ENCODE results near the gene KIRREL2. TPM values are rescaled to one million over a fixed set of nuclear protein-coding genes. Genes with fewer than 3 reads are reported as not detected.
"Not testable (repeated sequence)": the region's sequence is repeated elsewhere in the genome, so short reads cannot be mapped to it uniquely, and the experiment has no call there.

Gene KIRREL2
- total RNA-seq, 1 donor from 2014 or later: not detected

DNA sequence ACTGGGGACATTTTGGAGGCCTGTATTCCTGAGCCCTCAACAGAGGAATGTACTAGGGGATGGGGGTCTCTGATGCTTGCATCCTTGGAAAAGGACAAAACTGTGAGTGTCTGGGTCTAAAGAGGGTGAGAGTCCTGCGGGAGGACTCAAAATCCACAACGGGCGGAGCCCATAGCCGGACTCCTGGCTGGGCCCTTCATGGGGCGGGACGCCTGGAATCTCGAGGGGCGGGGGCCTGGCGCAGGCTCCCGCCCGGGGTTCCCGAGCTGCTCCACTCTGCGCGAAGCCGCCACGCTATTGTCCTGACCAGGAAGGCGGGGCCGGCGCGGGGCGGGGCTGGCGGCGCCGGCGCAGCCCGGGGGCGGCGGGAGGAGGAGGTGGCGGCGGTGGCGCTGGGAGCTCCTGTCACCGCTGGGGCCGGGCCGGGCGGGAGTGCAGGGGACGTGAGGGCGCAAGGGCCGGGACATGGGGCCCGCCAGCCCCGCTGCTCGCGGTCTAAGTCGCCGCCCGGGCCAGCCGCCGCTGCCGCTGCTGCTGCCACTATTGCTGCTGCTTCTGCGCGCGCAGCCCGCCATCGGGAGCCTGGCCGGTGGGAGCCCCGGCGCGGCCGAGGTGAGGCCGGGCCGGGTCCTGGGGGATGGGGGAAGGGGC, 11.6 kb downstream of the KIRREL2 start, which contains the start of gene APLP1:
TSS of gene APLP1 (plus strand) at position 403 of the 651 bp plus-strand sequence. CDS start at position 466, 63 bp downstream.
- peaks cover 74% of the 10 kb centered on the region for H3K27me3 ChIP-seq (ENCODE audit: low read depth)
- peaks cover 24% of the 10 kb centered on the region for H3K4me1 ChIP-seq
- peak within 1 kb of the TSS; percentile 40 for H3K27ac ChIP-seq (replicated peaks)
- peak; percentile 74 for DNase-seq
- H3K4me3 ChIP-seq: peak within 1 kb of the TSS; percentile 75
- intact Hi-C loops (cut with micrococcal nuclease): no loop called here
- TF ChIP-seq, protein P1, sequence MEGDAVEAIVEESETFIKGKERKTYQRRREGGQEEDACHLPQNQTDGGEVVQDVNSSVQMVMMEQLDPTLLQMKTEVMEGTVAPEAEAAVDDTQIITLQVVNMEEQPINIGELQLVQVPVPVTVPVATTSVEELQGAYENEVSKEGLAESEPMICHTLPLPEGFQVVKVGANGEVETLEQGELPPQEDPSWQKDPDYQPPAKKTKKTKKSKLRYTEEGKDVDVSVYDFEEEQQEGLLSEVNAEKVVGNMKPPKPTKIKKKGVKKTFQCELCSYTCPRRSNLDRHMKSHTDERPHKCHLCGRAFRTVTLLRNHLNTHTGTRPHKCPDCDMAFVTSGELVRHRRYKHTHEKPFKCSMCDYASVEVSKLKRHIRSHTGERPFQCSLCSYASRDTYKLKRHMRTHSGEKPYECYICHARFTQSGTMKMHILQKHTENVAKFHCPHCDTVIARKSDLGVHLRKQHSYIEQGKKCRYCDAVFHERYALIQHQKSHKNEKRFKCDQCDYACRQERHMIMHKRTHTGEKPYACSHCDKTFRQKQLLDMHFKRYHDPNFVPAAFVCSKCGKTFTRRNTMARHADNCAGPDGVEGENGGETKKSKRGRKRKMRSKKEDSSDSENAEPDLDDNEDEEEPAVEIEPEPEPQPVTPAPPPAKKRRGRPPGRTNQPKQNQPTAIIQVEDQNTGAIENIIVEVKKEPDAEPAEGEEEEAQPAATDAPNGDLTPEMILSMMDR (IDR thresholded peaks at IDR 0.05; ENCODE audit: borderline replicate concordance): no peak
- H3K9me3 ChIP-seq (replicated peaks): no peaks in the 10 kb centered on the region
- H3K36me3 ChIP-seq: no peaks in the 10 kb centered on the region

- TF ChIP-seq, protein P1 (IDR thresholded peaks at IDR 0.05; ENCODE audit: borderline replicate concordance): no peak
- no peaks in the 10 kb centered on the region for H3K36me3 ChIP-seq
- H3K27me3 ChIP-seq (ENCODE audit: low read depth): peaks cover 68% of the 10 kb centered on the region
- H3K4me1 ChIP-seq: peaks cover 24% of the 10 kb centered on the region
- peak overlapping the region; percentile 75 for H3K4me3 ChIP-seq
- intact Hi-C loops (cut with micrococcal nuclease): no loop called here
- peak overlapping the region; percentile 40 for H3K27ac ChIP-seq (replicated peaks)
- no peaks in the 10 kb centered on the region for H3K9me3 ChIP-seq (replicated peaks)
- DNase-seq: no peak
Measured at GRCh38 chr19:35868823-35869326, 12.2 kb downstream of the KIRREL2 start.

DNA sequence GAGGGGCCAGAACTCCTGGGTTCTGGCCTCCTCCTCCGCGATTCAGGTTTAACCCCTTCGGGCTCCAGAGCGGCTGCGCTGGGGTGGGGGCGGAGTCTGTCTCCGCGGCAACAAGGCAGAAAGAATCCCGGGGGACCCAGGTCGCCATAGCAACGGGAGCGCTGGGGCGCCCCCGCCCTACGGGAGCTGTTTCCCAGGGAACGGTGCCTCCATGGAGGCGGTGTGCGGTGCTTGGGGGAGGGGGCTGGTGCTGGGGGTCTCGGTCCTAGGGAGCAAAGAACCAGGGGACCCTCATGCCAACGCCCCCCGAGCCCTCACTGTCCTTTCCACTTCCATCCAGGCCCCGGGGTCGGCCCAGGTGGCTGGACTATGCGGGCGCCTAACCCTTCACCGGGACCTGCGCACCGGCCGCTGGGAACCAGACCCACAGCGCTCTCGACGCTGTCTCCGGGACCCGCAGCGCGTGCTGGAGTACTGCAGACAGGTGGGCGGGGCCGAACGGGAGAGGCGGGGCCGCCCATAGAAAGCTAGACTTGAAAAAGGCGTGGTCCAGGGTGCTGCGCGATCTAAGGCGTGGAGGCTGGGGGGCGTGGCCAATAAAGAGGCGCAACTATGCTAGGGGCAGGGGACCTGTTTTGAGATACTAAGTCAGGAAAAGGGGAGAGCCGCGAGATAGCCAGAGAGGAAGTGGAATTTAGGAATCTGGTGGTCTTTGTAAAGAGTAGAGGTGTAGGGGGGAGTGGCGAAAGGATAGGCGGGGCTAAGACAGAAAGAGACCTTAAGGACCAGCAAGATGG, 12.8 kb downstream of the KIRREL2 start:
- peak; percentile 67 for DNase-seq
- Histone ChIP-seq H3K36me3 (no peaks in the 10 kb centered on the region), H3K9me3 (replicated peaks) (no peaks in the 10 kb centered on the region), H3K4me1 (peaks cover 24% of the 10 kb centered on the region), H3K27ac (replicated peaks) (no peak overlapping the region), H3K27me3 (ENCODE audit: low read depth) (peaks cover 63% of the 10 kb centered on the region), H3K4me3 (peak overlapping the region; percentile 75)
- intact Hi-C loops (cut with micrococcal nuclease): no loop called here
- TF ChIP-seq, protein P1 (IDR thresholded peaks at IDR 0.05; ENCODE audit: borderline replicate concordance): no peak

GRCh38 chr19:35870124-35870736, 13.5 kb downstream of the KIRREL2 start:
- intact Hi-C loops (cut with micrococcal nuclease); DNase-seq; H3K27ac ChIP-seq (replicated peaks); H3K9me3 ChIP-seq (replicated peaks); H3K36me3 ChIP-seq: not testable (repeated sequence)
- Histone ChIP-seq H3K27me3 (ENCODE audit: low read depth) (peaks cover 56% of the 10 kb centered on the region), H3K4me1 (peaks cover 24% of the 10 kb centered on the region), H3K4me3 (peak overlapping the region; percentile 75)

DNA sequence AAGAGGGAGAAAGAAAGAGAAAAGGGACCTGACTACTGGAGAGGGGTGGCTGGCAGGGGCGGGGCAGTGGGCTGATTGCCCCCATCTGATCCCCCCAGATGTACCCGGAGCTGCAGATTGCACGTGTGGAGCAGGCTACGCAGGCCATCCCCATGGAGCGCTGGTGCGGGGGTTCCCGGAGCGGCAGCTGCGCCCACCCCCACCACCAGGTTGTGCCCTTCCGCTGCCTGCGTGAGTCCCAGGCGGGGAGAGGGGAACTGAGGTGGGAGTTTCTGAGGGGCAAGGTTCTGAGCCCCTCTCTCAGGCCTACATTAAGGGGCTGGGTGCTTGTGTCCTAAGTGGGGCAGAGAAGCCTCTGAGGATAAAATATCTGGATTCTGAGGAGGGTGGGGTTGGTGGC, 14.1 kb downstream of the KIRREL2 start:
- no peaks in the 10 kb centered on the region for H3K36me3 ChIP-seq
- intact Hi-C loops (cut with micrococcal nuclease): no loop called here
- no peak for DNase-seq
- H3K4me1 ChIP-seq: peaks cover 24% of the 10 kb centered on the region
- H3K27ac ChIP-seq (replicated peaks): no peak overlapping the region
- H3K4me3 ChIP-seq: no peak overlapping the region
- H3K9me3 ChIP-seq (replicated peaks): no peaks in the 10 kb centered on the region
- TF ChIP-seq, protein P1 (IDR thresholded peaks at IDR 0.05; ENCODE audit: borderline replicate concordance): no peak
- peaks cover 50% of the 10 kb centered on the region for H3K27me3 ChIP-seq (ENCODE audit: low read depth)

All from left ventricle myocardium inferior (tissue), 1 donor.